KOPT-K1 (cell line): ENCODE data around the gene CNNM2.
"Not testable (repeated sequence)": the region's sequence is repeated elsewhere in the genome, so short reads cannot be mapped to it uniquely, and the experiment has no call there.

Source experiments
- H3K27ac ChIP-seq: fragments of 200-600 bp; sonication (generic); 2 replicates; pipeline ENCODE4 v1.5.1; 2016; ENCODE audit warnings: antibody characterized with exemption, mild to moderate bottlenecking, low read depth, low read length; ENCODE audit not compliant: poor library complexity, severe bottlenecking
- H3K36me3 ChIP-seq: fragments of 200-600 bp; sonication (generic); 2 replicates; pipeline ENCODE4 v1.5.1; 2017; ENCODE audit warnings: antibody characterized with exemption, mild to moderate bottlenecking, low read length, moderate library complexity; ENCODE audit not compliant: insufficient read depth
- H3K9me3 ChIP-seq: fragments of 200-600 bp; sonication (generic); 2 replicates; pipeline ENCODE4 v1.5.1; 2017; ENCODE audit warnings: antibody characterized with exemption, low read length, mild to moderate bottlenecking; ENCODE audit not compliant: insufficient read depth, poor library complexity, severe bottlenecking

Gene CNNM2

GRCh38 chr10:102945449-102945848 lies 27.4 kb downstream of the CNNM2 start:
- H3K27ac ChIP-seq = no peak overlapping the region
- H3K36me3 ChIP-seq = no peaks in the 10 kb centered on the region
- H3K9me3 ChIP-seq = no peaks in the 10 kb centered on the region

GRCh38 chr10:102945962-102946361 lies 27.9 kb downstream of the CNNM2 start:
- no peaks in the 10 kb centered on the region for H3K9me3 ChIP-seq
- H3K27ac ChIP-seq = no peak overlapping the region
- H3K36me3 ChIP-seq = no peaks in the 10 kb centered on the region

- no peak overlapping the region for H3K27ac ChIP-seq
- H3K9me3 ChIP-seq = no peaks in the 10 kb centered on the region
- H3K36me3 ChIP-seq = no peaks in the 10 kb centered on the region
Measured at GRCh38 chr10:102946992-102947391, 28.9 kb downstream of the CNNM2 start.

GRCh38 chr10:102948176-102948575 lies 30.1 kb downstream of the CNNM2 start:
- H3K36me3 ChIP-seq = no peaks in the 10 kb centered on the region
- H3K9me3 ChIP-seq = no peaks in the 10 kb centered on the region

GRCh38 chr10:102948786-102949185 lies 30.7 kb downstream of the CNNM2 start:
- H3K36me3 ChIP-seq = no peaks in the 10 kb centered on the region
- H3K27ac ChIP-seq = no peak overlapping the region
- H3K9me3 ChIP-seq = no peaks in the 10 kb centered on the region

More at GRCh38 chr10:102948176-102948575, 30.1 kb downstream of the CNNM2 start:
- H3K27ac ChIP-seq = no peak overlapping the region

GRCh38 chr10:102949916-102950315 lies 31.8 kb downstream of the CNNM2 start:
- Histone ChIP-seq H3K27ac (no peak overlapping the region), H3K36me3 (no peaks in the 10 kb centered on the region), H3K9me3 (no peaks in the 10 kb centered on the region)

- no peaks in the 10 kb centered on the region for H3K36me3 ChIP-seq
Measured at GRCh38 chr10:102951316-102951715, 33.2 kb downstream of the CNNM2 start.

GRCh38 chr10:102959360-102959759 lies 41.3 kb downstream of the CNNM2 start:
- Histone ChIP-seq H3K27ac (no peak overlapping the region), H3K9me3 (no peaks in the 10 kb centered on the region), H3K36me3 (no peaks in the 10 kb centered on the region)

More at GRCh38 chr10:102951316-102951715, 33.2 kb downstream of the CNNM2 start:
- H3K27ac ChIP-seq = no peak overlapping the region
- H3K9me3 ChIP-seq = no peaks in the 10 kb centered on the region

- Histone ChIP-seq H3K27ac (no peak overlapping the region), H3K9me3 (no peaks in the 10 kb centered on the region), H3K36me3 (no peaks in the 10 kb centered on the region)
Measured at GRCh38 chr10:102960157-102960556, 42.1 kb downstream of the CNNM2 start.

- no peaks in the 10 kb centered on the region for H3K36me3 ChIP-seq
- H3K9me3 ChIP-seq = no peaks in the 10 kb centered on the region
- no peak overlapping the region for H3K27ac ChIP-seq
Measured at GRCh38 chr10:102962267-102962666, 44.2 kb downstream of the CNNM2 start.

- no peaks in the 10 kb centered on the region for H3K36me3 ChIP-seq
- H3K9me3 ChIP-seq = no peaks in the 10 kb centered on the region
- no peak overlapping the region for H3K27ac ChIP-seq
Measured at GRCh38 chr10:102962951-102963755, 45.1 kb downstream of the CNNM2 start.

GRCh38 chr10:102963756-102964025 lies 45.6 kb downstream of the CNNM2 start:
- no peak overlapping the region for H3K27ac ChIP-seq
- no peaks in the 10 kb centered on the region for H3K9me3 ChIP-seq
- no peaks in the 10 kb centered on the region for H3K36me3 ChIP-seq

- H3K9me3 ChIP-seq, H3K36me3 ChIP-seq, H3K27ac ChIP-seq: not testable (repeated sequence)
Measured at GRCh38 chr10:102964064-102964463, 46.0 kb downstream of the CNNM2 start.

GRCh38 chr10:102964713-102965112 lies 46.6 kb downstream of the CNNM2 start:
- Histone ChIP-seq H3K27ac (no peak overlapping the region), H3K36me3 (no peaks in the 10 kb centered on the region), H3K9me3 (no peaks in the 10 kb centered on the region)

- no peak overlapping the region for H3K27ac ChIP-seq
- no peaks in the 10 kb centered on the region for H3K36me3 ChIP-seq
- H3K9me3 ChIP-seq = no peaks in the 10 kb centered on the region
Measured at GRCh38 chr10:102965311-102965851, 47.3 kb downstream of the CNNM2 start.

- no peaks in the 10 kb centered on the region for H3K36me3 ChIP-seq
- H3K27ac ChIP-seq = no peak overlapping the region
- H3K9me3 ChIP-seq = no peaks in the 10 kb centered on the region
Measured at GRCh38 chr10:102967123-102967522, 49.0 kb downstream of the CNNM2 start.
